ENCODE data around the gene ANXA3.
"Not testable (repeated sequence)": the region's sequence is repeated elsewhere in the genome, so short reads cannot be mapped to it uniquely, and the experiment has no call there.

Gene ANXA3

DNA sequence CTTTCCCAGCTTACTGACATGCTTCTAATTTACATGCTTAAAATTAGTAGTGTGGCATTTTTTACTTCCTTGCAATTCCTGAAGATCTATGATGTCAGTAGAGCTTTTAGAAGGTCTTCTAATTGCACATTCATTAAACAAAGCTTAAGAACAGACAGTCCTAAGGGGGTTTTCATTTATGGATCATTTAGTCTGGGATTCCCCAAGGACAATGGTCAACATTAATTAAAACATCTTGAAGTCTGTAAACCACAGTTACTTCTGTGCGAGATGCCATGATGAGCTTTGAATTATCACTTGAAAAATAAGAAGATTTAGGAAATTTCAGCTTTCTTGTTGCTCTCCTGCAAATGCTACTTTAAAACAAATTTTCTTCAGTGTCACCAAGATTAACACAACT, 20.2 kb downstream of the ANXA3 start:
- no peak for DNase-seq (ENCODE audit: low spot score)

DNA sequence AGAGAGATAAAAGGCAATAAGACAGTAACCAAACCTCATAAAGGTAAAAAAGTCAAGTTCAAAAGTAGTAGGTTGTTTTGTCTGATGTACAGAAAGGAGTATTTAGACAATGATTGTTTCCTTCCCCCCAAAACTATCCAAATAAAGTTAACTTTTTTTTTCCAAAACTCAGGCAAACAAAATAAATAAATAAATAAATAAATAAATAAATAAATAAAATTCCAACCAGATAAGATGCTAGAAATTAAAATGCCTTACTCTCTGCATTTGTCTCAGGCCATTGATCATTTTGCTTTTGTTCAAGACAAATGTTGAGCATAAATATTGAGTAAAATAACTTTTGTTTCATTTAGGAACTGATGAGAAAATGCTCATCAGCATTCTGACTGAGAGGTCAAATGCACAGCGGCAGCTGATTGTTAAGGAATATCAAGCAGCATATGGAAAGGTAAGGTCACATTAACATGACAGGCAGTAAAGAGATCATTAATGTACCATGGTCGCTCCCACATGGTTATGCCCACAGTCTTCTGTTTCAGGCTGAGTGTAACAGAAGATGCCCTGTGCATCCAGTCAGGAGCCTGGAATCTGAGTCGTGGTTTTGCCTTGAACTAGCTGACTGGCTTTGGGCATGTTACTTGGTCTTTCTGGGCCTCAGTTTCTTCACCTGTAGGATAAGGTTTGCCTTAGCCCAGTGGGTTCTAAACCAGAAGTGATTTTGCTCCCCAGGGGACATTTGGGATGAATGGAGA, 27.3 kb downstream of the ANXA3 start:
- no peak for DNase-seq (ENCODE audit: low spot score)

DNA sequence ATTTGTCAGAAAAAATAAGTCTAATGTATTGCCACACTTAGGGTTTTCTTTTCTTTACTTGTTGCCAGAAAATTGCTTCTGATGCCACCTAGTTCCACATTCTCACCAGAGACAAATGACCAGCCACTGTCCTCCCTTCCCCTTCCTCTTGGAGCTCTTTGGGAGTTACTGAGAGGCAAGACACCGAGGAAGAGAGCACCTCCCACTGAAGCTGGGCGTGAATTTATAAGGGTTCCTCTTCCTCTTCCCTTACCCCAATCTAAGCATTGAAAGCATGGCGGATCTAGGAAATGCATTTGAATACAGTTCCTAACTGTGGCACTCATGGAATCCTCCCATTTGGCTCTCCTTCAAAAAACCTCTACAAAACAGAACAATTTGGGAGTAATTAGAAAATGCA, 30.0 kb downstream of the ANXA3 start:
- DNase-seq (ENCODE audit: low spot score), result no peak

DNA sequence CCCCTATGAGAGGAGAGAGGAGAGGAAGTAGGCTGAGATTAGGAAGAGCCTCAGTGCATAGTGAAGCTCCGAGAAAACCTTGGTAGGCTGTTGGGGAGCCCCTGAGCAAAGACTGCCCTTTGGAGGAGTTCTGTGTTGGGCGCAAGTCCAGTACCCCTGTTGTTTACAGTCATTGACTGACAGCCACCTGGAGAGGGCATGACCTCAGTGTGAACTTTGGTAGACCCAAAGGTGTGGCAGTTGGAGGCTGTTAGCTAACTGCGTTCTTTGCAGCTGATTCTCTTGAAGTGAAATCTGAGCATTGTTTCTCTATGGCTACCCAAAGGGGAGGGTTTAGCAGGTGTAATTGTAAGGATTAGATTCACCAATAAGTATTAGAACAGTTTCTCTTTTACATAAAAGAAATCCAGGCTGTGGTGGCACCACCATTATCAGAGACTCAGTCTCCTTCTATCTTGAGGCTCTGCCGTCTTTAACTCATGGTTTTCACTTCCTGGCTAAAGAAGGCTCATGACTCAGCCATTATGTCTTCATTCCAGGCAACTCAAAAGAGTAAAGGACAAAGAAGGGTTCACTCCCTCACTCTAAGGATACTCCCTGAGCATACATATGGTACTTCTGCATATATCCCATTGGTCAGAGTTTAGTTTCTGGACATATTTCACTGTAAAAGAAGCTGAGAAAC, 33.4 kb downstream of the ANXA3 start:
- DNase-seq (ENCODE audit: low spot score), result no peak

DNA sequence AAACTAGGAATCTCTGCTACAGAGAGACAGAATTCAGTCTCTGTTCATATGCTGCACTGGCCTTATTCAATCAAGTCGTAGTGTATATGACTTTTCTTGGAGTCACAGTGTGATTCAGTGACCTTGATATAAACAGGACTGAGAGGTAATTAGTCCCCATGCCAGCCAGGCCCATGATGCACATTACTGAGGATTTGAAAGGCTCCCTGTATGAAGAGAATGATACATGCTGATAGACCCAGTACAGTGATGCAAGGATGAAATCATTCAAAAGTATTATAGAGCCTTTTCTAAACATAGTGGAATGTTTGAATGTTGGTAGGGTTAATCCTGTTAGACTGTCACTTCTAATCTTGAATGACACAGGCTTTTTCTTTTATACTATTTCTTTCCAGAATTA, 34.1 kb downstream of the ANXA3 start:
- no peak for DNase-seq (ENCODE audit: low spot score)

DNA sequence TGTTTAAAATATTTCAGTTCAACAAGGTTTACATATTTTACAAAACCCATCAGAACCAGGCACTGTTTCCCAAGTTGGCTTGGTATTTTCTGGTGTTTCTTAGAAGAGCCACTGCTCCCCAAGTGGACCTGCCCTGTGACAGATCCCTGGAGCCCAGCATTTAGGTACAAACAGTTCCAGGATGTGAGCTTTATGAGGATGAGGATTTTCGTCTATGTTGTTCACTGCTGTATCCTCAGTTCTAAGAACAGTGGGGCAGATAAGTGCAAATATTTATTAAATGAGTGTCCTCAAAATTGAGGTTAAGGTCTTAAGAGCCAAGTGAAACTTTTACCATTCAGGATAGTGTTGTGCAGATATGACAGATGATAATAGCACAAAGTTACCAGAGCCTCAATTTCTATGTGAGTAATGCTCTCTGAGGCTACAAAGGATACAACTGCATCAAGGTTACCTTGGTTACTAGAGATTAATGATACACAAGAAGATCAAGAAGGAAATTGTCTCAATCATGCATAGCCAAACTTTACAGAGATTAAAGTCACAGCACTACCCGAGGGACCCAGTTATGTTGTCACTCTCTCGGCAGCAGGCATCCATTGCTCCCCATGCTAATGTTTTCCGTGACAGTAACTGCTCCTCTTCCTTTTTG, 37.5 kb downstream of the ANXA3 start:
- no peak for DNase-seq (ENCODE audit: low spot score)

DNA sequence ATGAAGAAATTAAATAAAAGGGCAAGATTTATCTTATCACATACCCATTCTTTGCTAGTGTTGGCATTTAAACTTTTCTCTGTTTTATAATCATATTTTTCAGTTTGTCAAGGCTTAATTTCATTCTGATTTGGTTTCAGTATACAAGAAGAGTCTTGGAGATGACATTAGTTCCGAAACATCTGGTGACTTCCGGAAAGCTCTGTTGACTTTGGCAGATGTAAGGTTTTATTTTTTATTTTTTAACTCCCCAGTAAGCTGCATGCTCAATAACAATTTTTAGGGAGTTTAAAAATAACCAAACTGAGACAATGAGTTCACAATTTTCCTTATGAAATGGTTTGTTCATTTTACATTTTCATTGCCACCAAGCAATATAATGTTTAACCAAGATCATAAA, 39.8 kb downstream of the ANXA3 start:
- DNase-seq (ENCODE audit: low spot score), result no peak

DNA sequence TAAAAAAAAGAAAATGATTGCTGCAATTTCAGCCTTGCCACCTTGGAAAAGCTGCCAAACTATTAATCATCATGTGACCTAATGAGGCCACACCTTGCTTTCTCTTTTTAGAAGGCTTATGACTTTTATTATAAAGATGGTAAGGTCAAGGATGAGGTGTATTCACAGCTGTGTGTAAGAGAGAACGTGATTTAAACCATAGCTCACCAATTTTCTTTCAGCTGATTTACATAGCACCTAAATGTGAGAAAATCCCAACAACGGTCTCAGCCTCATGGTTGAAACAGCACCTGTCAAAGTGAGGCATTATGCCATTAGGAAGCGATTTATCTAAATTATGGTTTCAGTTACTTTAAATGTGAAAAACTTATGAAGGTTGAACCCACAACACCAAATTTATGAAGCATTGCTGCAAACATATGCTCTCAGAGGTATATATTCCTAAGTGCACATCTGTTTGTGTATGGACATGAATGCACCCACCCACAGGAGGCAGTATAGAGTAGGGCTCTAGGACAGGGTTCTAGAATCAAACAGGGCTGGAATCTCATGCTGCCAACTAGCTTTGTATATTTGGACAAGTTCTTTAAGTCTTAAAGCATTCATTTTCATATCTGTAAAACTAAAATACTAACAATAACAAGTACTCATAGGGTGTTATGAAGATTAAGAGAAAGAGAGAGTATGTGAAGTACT, 40.7 kb downstream of the ANXA3 start:
- no peak for DNase-seq (ENCODE audit: low spot score)

DNA sequence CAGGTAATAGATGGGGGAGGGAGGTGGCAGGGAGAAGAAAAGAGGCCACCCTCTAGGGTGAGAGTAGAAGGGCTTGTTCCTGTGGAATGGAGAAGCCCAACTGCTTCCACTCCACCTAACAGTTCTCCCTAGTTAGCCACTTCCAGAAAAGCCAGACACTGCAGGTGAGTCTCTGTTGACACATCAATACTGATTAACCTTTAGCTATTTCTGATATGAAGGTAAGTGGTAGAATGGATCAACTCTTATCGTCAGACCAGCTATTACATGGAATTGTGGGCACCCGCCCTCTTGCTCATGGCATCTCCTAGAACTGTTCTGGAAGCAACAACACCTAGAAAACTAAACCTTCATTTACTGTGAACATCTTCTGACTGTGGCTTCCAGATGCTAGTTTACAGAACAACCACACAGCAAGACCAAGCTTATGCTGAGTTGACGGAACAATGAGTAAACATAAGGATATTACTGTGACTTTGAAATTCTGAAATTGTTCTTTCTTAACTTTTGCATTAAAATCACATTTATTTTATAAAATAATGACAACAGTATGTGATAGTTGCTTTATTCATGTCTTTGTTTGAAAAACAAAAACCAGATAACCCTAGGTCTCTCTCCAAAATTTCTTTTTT, 44.7 kb downstream of the ANXA3 start:
- DNase-seq (ENCODE audit: low spot score), result no peak

DNA sequence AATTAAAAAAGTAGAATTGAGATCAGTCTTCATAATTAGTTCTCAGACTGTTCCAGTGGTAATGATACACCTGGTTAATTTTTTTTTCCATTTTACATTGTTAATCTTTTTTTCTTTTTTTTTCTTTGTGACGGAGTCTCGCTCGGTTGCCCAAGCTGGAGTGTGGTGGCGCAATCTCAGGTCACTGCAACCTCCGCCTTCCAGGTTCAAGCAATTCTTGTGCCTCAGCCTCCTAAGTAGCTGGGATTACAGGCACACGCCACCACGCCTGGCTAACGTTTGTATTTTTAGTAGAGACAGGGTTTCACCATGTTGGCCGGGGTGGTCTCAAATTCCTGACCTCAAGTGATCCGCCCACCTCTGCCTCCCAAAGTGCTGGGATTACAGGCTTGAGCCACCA, 46.9 kb downstream of the ANXA3 start:
- DNase-seq (ENCODE audit: low spot score), result not testable (repeated sequence)

DNA sequence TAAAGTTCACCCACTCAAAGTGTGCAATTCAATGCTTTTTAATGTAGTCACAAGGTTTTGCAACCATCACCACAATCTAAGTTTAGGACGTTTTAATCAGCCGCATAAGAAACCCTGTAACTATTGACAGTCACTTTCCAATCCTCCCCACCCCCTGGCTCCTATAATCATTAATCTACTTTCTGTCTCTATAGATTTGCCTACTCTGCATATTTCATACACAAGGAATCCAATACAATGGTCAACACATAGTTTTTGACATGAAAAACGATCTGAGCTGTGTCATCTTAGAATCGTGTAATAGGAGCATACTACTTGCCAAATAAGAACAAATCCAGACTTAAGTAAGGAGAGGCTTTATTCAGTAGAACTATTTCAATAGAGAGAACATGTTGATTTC, 47.6 kb downstream of the ANXA3 start:
- DNase-seq (ENCODE audit: low spot score), result no peak

DNA sequence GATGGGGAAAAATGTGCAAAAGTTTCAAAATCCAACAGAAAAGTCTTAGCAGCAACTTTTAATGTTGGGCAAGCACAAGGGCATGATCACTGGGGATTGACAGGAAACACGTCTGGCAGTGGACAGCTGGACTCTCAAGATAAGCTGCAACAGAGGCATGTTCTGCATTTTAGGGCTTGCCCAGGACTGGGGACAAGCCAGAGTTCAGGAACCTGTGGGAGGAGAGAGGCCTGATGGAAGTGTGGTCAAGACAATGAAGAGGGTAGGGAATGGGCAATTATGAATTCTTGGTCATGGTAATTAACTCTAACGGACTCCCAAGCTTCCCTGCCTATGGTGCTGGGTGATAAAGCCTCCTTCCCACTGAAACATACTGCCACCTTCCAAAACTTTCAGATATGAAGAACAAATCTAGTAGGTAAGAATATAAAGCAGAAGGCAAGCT, 48.4 kb downstream of the ANXA3 start:
- DNase-seq (ENCODE audit: low spot score), result no peak

DNA sequence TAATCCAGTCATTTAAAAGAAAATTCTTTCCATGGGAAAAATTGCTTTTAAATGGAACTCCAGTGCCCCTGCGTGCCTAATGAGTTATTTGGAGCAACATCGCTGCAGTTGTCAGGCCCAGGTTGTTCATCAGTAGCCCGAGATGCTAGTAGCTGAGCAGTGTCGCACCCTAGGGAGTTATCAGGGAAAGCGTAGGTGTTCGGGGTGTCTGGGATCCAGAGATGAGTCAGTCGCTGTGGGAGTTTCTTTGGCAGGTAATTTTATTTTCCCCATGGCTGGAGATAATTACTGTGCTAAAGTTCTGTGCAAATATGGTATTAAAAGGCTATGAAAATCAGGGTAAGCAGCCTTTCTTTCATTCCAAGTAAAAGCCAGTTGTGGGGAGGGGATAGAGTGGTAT, 49.4 kb downstream of the ANXA3 start:
- no peak for DNase-seq (ENCODE audit: low spot score)

DNA sequence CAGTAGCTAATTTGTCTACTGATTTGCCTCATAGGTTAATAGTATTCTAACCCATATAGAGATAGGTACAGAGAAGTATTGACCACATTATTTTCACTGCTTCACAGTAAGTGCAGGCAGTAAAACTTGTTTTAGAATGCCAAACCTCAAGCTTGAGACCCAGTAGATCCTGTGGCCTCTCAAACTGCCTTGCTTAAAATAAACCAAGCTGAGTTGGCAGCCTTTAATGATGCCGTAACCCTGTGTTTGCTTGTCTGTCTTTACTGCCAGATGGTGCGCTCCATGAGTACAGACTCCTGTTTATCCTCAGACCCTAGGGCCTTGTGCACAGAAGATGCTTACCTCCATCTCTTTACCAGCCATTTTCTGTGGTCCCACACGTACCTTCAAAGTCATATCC, 50.8 kb downstream of the ANXA3 start:
- DNase-seq (ENCODE audit: low spot score), result no peak

DNA sequence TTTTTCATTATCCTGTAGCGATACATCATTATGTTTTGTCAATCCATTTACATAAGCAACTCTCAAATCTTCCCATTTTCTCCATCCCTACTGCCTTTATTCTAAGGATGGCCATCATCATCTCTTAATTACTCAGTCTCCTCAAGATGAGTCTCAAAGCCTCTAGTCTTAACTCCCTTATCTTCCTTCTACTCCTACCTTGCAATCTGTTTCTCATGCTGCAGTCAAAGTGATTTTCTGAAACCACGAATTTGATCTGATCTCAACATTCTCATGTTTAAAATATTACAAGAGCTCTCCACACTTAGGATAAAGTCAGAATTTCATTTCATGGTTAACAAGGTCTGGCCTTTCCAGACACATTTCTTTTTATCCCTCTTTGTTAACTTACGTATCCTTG, 51.8 kb downstream of the ANXA3 start:
- DNase-seq (ENCODE audit: low spot score), result no peak

DNA sequence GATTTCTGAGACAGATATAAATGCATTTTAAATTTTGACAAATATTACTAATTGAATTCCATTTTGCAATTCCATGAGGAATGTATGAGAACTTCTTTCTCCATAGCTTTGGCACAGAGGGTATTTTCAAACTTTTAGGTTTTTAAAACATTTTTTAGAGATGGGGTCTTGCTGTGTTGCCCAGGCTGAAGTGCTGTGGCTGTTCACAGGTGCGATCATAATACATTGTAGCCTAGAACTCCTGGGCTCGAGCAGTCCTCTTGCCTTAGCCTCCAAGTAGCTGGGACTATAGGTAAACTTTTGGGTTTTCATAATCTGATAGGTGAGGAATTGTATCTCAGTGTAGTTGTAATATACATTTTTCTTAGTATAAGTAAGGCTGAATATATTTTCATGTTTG, 53.4 kb downstream of the ANXA3 start:
- no peak for DNase-seq (ENCODE audit: low spot score)

DNA sequence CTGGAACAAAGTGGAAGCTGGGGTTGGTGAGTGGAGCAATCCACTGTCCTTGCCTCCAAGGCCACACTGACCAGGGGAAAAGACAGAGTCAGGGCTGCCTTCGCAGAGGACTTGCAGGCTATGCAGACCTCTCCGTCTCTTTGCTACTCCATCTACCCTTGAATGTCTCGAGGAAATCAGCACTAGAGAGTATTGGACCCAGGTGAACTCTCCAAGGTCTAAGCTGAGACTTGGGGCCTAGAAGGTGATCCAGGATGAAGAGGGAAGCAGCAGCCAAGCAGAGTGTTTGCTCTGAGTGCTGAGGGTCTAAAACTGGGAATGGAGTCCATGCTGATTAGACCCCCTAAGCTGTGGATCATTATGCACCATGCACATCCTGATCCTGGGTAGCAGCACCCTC, 54.5 kb downstream of the ANXA3 start:
- no peak for DNase-seq (ENCODE audit: low spot score)

DNA sequence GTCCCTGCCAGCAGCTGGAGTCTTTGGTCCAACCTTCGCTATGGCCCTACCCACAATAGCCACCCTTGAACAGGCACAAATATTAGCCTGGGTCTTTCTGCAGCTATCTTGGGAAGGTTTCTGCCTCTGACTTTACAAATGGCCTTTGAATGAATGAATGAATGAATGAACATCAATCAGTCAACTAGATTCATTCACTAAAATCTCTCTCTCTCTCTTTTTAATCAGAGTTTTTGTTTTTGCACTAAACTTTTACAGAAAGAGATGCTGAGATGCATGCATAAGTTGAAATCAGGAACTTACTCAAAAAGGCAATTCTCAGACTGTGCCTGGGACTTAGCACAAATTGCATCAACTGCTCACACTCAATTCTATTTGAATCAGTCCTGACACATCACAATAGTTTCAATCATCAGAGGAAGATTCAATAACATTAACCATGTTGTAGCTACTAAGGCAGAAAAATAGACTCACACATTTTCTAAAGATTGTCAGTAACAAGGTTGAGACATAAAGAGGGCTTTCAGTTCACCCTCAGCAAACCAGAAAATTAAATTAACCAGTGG, 55.0 kb downstream of the ANXA3 start:
- DNase-seq (ENCODE audit: low spot score), result no peak

DNA sequence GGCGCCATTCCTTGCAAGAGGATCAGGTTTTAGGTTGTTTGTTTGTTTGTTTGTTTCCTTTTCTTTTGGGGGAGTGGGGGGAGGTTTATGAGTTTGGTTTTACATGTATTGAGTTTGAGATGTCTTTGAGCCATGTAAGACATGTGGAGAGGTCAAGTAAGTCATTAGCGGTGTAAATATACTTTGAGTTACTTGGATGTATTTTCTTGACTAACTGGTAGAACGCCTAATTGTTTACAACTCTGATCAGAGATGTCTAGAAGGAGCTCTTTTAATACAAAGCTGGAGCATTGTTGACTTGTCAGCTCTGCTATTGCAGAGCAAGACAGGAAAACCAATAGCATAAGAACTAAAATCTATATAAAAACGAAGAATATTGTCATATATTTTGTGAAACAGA, 57.1 kb downstream of the ANXA3 start:
- no peak for DNase-seq (ENCODE audit: low spot score)

DNA sequence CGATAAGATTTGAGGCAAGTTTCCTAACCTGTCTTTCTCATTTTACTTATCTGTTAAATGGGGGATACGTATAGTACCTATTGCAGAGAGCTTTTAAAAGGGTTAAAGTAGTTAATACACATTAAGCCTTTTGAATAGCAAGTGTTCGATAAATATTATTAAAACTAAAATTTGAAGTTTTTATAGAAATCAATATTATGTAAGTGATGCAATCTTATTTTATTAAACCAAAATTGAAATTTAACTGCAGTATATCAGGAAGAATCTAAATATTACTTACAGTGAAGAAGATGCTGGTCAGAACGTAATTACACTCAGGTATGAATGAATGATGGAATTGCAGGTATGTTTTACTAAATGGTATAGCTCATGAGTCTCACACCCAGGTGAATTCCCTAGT, 58.0 kb downstream of the ANXA3 start:
- no peak for DNase-seq (ENCODE audit: low spot score)

DNA sequence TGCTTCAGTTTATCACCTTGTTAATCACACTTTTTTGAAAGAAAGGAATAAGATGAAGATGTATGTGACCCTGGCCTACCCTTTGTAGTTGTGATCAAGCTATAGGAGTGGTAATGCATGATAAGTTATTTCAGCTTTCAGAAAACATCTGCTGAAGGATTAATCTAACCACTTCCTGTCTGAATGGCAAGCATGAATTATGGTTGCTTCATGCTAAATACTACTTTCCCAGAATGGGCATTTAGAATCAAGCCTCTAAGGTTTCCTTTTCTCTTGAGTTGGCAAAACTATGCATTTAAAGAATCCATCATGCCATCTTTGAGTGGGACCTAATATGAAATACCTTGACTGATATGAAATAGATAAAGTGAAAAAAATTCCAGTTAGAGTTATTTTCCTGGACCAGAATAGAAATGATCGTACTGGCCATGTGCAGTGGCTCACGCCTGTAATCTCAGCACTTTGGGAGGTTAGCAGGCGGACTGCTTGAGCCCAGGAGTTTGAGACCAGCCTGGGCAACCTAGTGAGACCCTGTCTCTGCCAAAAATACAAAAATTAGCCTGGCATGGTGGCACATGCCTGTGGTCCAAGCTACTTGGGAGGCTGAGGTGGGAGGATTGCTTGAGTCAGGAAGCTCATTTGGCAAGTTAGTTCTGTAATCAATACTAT, 59.1 kb downstream of the ANXA3 start:
- no peak for DNase-seq (ENCODE audit: low spot score)

DNA sequence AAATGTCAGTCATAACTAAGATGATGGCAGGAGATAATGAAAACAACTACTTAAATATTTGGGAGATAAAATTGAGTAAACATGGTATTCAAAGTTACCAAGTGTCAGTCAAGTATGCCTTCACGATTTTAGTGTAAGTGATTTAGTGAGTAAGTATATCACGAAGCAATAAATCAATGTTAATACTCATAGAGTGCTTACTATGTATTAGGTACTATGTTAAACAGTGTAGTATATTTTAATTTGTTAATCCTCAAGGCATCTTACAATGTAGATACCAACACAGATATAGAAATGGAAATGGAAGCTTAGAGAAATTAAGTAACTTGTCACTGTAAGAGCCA, 59.6 kb downstream of the ANXA3 start:
- DNase-seq (ENCODE audit: low spot score), result no peak

All from SW480 (cell line).